ENCODE results near the gene TNNI3K. TPM values are rescaled to one million over a fixed set of nuclear protein-coding genes. Genes with fewer than 3 reads are reported as not detected.

The TNNI3K gene
- total RNA-seq, 1 experiment from 2014 or later = not detected

GRCh38 chr1:74457253-74457652, 222.1 kb downstream of the TNNI3K start:
- no peaks in the 10 kb centered on the region for H3K79me1 ChIP-seq (ENCODE audit: insufficient read depth, low read depth, low read length, poor library complexity, severe bottlenecking)
- Mint-ChIP-seq H3K4me1 (no peaks in the 10 kb centered on the region), H3K36me3 (ENCODE audit: insufficient read depth in 1 of 3, low read depth in 3 of 3) (no peaks in the 10 kb centered on the region), H3K27me3 (ENCODE audit: low read depth) (no peaks in the 10 kb centered on the region), H3K4me3 (no peak overlapping the region), H3K27ac (no peak overlapping the region), H3K9me3 (no peaks in the 10 kb centered on the region)
- H4K20me1 ChIP-seq (ENCODE audit: control insufficient read depth, insufficient read depth, insufficient read length) = no peaks in the 10 kb centered on the region
- no peak overlapping the region for H3K9ac ChIP-seq (ENCODE audit: extremely low read depth, insufficient read length, low read length)
- H3T11ph ChIP-seq (ENCODE audit: low read length) = no peak overlapping the region
- no peak overlapping the region for H2BK5ac ChIP-seq (ENCODE audit: insufficient read length, low read length)
- H2AFZ ChIP-seq (ENCODE audit: low read length) = no peak overlapping the region
- H3K79me2 ChIP-seq (ENCODE audit: insufficient read depth, low read length) = no peaks in the 10 kb centered on the region
- H2BK120ac ChIP-seq (ENCODE audit: low read depth, low read length, poor library complexity, severe bottlenecking) = no peak overlapping the region
- H4K5ac ChIP-seq (ENCODE audit: insufficient read length, low read depth, low read length) = no peak overlapping the region
- no peak overlapping the region for H2BK12ac ChIP-seq (ENCODE audit: insufficient read length, low read depth, low read length)
- no peaks in the 10 kb centered on the region for H3K23me2 ChIP-seq (ENCODE audit: insufficient read length, low read depth, low read length, poor library complexity, severe bottlenecking)
- no peak overlapping the region for H4K91ac ChIP-seq (ENCODE audit: insufficient read length, low read depth, low read length)
- no peak overlapping the region for H3K18ac ChIP-seq (ENCODE audit: insufficient read length, low read depth, low read length)
- H2AK5ac ChIP-seq (ENCODE audit: insufficient read length, low read length) = no peak overlapping the region
- no peak overlapping the region for H3K14ac ChIP-seq (ENCODE audit: insufficient read depth, low read length)
- WGBS (ENCODE audit: extremely low coverage, insufficient read length, low lambda C conversion rate) = no CpG with 5 or more reads among the region's 2 CpGs
- H3K27ac ChIP-seq (ENCODE audit: insufficient read length, low read depth, low read length) = no peak overlapping the region
- no peak for DNase-seq
- TF ChIP-seq CTCF (conservative IDR thresholded peaks at IDR 0.05) = no peak
- H3K56ac ChIP-seq (ENCODE audit: insufficient read length, low read depth, low read length) = no peak overlapping the region
- no peaks in the 10 kb centered on the region for H3K4me1 ChIP-seq (ENCODE audit: insufficient read depth, low read length)
- H2BK20ac ChIP-seq (ENCODE audit: low read depth, low read length, poor library complexity, severe bottlenecking) = no peak overlapping the region
- H3K27me3 ChIP-seq (ENCODE audit: insufficient read depth, low read length) = no peaks in the 10 kb centered on the region
- H3K23ac ChIP-seq (ENCODE audit: insufficient read length, low read depth, low read length) = no peak overlapping the region
- H3K4ac ChIP-seq (ENCODE audit: low read depth, low read length) = no peak overlapping the region
- H3K9me3 ChIP-seq (ENCODE audit: control insufficient read depth, low read depth, low read length) = no peaks in the 10 kb centered on the region
- no peak overlapping the region for H3K4me2 ChIP-seq (ENCODE audit: insufficient read depth, insufficient read length, low read length)
- H4K8ac ChIP-seq (replicated peaks; ENCODE audit: insufficient read length, low read depth, low read length) = no peak overlapping the region
- no peak overlapping the region for H2BK15ac ChIP-seq (ENCODE audit: low read depth, low read length)
